ENCODE results near the gene SNTG2. TPM values are rescaled to one million over a fixed set of nuclear protein-coding genes. Genes with fewer than 3 reads are reported as not detected.
"Not testable (repeated sequence)": the region's sequence is repeated elsewhere in the genome, so short reads cannot be mapped to it uniquely, and the experiment has no call there.

Gene SNTG2
- total RNA-seq, 1 donor from 2014 or later, result 11.8 TPM

GRCh38 chr2:1101982-1102590, 151.4 kb downstream of the SNTG2 start:
- DNase-seq (ENCODE audit: extremely low spot score in 2 of 2), result no peak
- Histone ChIP-seq H3K4me3 (no peak overlapping the region), H3K27me3 (no peaks in the 10 kb centered on the region), H3K9me3 (no peaks in the 10 kb centered on the region), H3K27ac (no peak overlapping the region), H3K36me3 (no peaks in the 10 kb centered on the region), H3K4me1 (no peaks in the 10 kb centered on the region)
- intact Hi-C loops (cut with DNase I), result no loop called here
- TF ChIP-seq, protein P1, sequence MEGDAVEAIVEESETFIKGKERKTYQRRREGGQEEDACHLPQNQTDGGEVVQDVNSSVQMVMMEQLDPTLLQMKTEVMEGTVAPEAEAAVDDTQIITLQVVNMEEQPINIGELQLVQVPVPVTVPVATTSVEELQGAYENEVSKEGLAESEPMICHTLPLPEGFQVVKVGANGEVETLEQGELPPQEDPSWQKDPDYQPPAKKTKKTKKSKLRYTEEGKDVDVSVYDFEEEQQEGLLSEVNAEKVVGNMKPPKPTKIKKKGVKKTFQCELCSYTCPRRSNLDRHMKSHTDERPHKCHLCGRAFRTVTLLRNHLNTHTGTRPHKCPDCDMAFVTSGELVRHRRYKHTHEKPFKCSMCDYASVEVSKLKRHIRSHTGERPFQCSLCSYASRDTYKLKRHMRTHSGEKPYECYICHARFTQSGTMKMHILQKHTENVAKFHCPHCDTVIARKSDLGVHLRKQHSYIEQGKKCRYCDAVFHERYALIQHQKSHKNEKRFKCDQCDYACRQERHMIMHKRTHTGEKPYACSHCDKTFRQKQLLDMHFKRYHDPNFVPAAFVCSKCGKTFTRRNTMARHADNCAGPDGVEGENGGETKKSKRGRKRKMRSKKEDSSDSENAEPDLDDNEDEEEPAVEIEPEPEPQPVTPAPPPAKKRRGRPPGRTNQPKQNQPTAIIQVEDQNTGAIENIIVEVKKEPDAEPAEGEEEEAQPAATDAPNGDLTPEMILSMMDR (IDR thresholded peaks at IDR 0.05), result no peak
- TF ChIP-seq POLR2AphosphoS5 (IDR thresholded peaks at IDR 0.05; ENCODE audit: insufficient read depth in 1 of 2, low read depth in 1 of 2) (no peak), POLR2A (IDR thresholded peaks at IDR 0.05) (no peak)

GRCh38 chr2:1104364-1104763, 153.7 kb downstream of the SNTG2 start:
- TF ChIP-seq, protein P1 (IDR thresholded peaks at IDR 0.05), result no peak
- TF ChIP-seq POLR2AphosphoS5 (IDR thresholded peaks at IDR 0.05; ENCODE audit: insufficient read depth in 1 of 2, low read depth in 1 of 2), result no peak
- TF ChIP-seq POLR2A (IDR thresholded peaks at IDR 0.05), result no peak
- Histone ChIP-seq H3K27ac (no peak overlapping the region), H3K9me3 (no peaks in the 10 kb centered on the region), H3K27me3 (no peaks in the 10 kb centered on the region), H3K4me1 (no peaks in the 10 kb centered on the region), H3K36me3 (no peaks in the 10 kb centered on the region), H3K4me3 (no peak overlapping the region)
- intact Hi-C loops (cut with DNase I), result no loop called here
- no peak for DNase-seq (ENCODE audit: extremely low spot score in 2 of 2)

GRCh38 chr2:1106344-1106743, 155.7 kb downstream of the SNTG2 start:
- DNase-seq (ENCODE audit: extremely low spot score in 2 of 2); H3K27me3 ChIP-seq; H3K27ac ChIP-seq; H3K9me3 ChIP-seq; H3K4me3 ChIP-seq; H3K36me3 ChIP-seq; intact Hi-C loops (cut with DNase I); H3K4me1 ChIP-seq: not testable (repeated sequence)

DNA sequence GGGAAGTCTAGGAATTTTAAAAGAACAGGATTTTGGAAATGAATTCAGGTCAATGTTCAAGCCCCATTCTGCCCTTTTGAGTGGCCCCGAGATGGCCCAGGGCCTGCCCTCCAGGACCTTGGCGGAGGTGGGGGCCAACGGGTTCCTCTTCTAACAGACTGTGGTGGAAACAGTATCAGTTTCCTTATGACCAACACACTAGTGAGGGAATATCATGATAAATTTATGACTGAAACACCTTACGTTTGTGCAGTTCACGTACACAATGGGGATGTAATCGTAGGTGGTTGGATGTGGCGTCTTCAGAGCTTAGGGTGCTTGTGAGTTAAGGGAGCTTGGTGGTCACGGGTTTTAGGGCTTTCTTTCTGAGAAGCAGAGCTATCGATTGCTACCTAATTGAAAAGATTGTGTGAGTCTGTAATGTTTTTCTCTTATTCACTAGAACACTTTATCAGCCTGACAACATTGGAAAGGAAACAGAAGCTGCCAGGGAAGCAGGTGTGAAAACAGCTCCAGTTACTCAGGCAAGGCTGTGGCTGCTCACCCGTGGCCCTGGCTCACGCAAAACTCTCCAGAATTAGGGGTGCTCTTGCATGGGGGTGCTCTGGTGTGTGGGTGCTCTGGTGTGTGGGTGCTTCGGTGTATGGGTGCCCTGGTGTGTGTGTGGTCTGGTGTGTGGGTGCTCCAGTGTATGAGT, 165.3 kb downstream of the SNTG2 start:
- Histone ChIP-seq H3K36me3 (no peaks in the 10 kb centered on the region), H3K27me3 (no peaks in the 10 kb centered on the region), H3K4me3 (no peak overlapping the region), H3K4me1 (no peaks in the 10 kb centered on the region), H3K27ac (no peak overlapping the region), H3K9me3 (no peaks in the 10 kb centered on the region)
- TF ChIP-seq POLR2A (IDR thresholded peaks at IDR 0.05), result no peak
- no peak for TF ChIP-seq POLR2AphosphoS5 (IDR thresholded peaks at IDR 0.05; ENCODE audit: insufficient read depth in 1 of 2, low read depth in 1 of 2)
- TF ChIP-seq, protein P1 (IDR thresholded peaks at IDR 0.05), result no peak
- intact Hi-C loops (cut with DNase I), result no loop called here
- no peak for DNase-seq (ENCODE audit: extremely low spot score in 2 of 2)

GRCh38 chr2:1117569-1117968, 166.9 kb downstream of the SNTG2 start:
- H3K36me3 ChIP-seq, result no peaks in the 10 kb centered on the region
- H3K27ac ChIP-seq, result no peak overlapping the region
- intact Hi-C loops (cut with DNase I), result no loop called here
- no peak overlapping the region for H3K4me3 ChIP-seq
- H3K9me3 ChIP-seq, result no peaks in the 10 kb centered on the region
- TF ChIP-seq, protein P1 (IDR thresholded peaks at IDR 0.05), result no peak
- no peak for TF ChIP-seq POLR2AphosphoS5 (IDR thresholded peaks at IDR 0.05; ENCODE audit: insufficient read depth in 1 of 2, low read depth in 1 of 2)
- no peak for TF ChIP-seq POLR2A (IDR thresholded peaks at IDR 0.05)
- DNase-seq (ENCODE audit: extremely low spot score in 2 of 2), result no peak
- no peaks in the 10 kb centered on the region for H3K4me1 ChIP-seq
- no peaks in the 10 kb centered on the region for H3K27me3 ChIP-seq
